Germinal center (tissue), 1 donor: ENCODE results near the gene TXK.
"Not testable (repeated sequence)": the region's sequence is repeated elsewhere in the genome, so short reads cannot be mapped to it uniquely, and the experiment has no call there.

ENCODE experiments used
- DNase-seq: peaks from one replicate; pipeline ENCODE4 v3.0.0; 2012; ENCODE audit warnings: mixed read lengths, low spot score

TXK gene

GRCh38 chr4:48134081-48134480, at the start of gene TXK:
TXK (minus strand) TSS chr4:48134250; CDS start chr4:48134170, 80 bp downstream.
- no peak for DNase-seq

- no peak for DNase-seq
Measured at GRCh38 chr4:48180234-48180633, 46.2 kb upstream of the TXK start.

DNA sequence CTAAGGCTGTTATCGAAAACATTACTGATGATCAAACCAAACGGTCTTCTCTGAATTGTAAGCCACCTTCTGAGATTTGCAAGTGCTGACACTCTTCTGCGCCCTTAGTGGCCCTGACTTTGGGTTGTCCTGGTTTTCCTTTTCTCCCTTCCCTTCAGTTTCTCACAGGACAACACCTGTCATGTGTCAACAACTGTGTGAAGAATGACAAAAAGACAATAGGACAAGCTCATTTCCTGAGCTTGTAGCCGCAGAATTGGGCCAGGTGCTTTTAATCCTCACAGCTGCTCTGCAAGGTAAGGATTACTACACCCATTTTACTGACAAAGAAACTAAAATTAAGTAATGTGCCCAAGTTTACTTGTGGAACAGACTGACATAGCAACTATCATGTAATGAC, 44.9 kb upstream of the TXK start:
- DNase-seq = no peak

- DNase-seq = no peak
Measured at GRCh38 chr4:48175806-48176205, 41.8 kb upstream of the TXK start.

DNA sequence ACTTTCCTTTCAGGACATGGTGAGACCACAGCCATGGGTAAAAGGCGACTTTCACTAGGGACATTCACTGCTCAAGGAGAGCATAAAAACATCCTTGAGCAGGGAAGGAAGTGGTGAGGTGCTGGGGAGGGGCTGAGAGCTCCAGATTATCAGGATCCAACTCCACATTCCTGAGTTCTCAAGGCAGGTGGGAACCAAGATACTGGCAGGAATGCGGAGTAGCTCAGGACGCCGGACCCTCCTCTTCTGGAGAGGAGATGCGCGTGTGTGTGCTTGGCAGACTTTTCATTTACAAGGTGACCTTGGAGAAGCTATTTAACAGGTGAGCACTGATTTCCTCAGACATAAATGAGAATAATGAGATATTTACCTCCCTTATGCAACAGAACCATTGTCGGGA, 41.3 kb upstream of the TXK start:
- no peak for DNase-seq

GRCh38 chr4:48173056-48173991, 39.3 kb upstream of the TXK start:
- DNase-seq = no peak

DNA sequence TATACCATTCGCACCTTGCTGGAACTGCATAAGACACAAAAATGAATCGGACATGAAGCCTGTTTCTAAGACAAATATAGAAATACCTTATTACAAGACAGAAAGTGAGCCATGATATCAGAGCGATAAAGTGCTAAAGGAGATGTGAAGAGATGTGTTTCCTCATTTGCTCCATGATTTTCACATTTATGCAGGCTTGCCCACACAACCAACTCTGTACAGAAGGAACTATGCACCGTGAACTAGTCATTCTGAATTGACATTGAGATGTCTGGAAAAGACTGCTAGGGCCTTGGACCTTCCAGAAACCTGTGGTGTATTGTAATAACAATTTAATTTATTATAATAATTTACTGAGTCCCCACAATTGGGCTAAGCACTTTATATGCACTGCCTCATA, 38.6 kb upstream of the TXK start:
- DNase-seq = no peak

DNA sequence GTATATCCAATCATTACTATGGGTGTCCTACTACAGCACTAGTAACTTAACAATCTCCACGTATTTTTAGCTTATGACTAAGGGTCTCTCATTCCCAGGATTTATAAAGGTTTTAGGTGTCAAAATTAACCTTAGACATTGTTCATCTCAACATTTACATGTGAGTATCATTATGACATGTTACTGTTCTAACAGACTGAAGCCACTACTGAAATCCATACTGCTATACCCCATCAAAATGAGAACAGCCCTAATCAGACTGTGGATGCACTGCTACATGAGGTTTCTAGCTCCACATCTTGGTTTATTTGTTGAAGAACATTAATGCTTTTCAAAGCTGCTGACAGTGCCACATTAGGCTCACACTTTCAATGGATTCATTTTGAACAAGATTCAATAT, 35.6 kb upstream of the TXK start:
- DNase-seq = no peak

GRCh38 chr4:48167538-48168263, 33.7 kb upstream of the TXK start:
- no peak for DNase-seq

DNA sequence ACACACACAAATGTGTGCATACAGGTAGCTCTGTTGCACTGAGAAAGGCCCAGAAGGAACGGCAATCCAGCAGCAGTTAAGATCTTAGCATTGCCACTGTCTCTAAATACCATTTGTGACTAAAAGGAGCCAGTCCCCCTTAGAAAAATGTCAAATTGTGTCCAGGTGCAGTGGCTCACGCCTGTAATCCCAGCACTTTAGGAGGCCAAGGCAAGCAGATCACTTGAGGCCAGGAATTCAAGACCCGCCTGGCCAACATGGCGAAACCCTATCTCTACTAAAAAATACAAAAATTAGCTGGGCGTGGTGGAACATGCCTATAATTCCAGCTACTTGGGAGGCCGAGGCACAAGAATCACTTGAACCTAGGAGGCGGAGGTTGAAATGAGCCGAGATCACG, 30.5 kb upstream of the TXK start:
- DNase-seq = not testable (repeated sequence)

- DNase-seq = no peak
Measured at GRCh38 chr4:48163746-48164145, 29.7 kb upstream of the TXK start.

DNA sequence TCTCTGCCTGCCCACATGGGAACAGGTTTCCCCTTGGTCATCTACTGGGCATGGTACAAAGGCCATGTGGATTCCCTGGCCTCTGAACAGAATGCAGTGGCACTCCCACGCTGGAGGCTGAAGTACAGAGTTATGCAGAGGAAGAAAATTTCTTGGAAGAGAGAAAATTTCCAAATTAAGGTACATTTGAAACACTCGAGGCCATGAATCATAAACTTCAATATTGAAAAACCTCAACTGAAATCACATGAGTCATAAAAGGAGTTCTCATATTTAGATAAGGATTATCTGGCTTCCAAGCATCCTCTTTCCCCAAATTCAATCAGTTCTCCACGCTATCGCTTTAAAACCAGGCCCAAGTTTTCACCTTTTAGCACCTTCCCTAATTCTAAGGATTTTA, 28.1 kb upstream of the TXK start:
- no peak for DNase-seq

DNA sequence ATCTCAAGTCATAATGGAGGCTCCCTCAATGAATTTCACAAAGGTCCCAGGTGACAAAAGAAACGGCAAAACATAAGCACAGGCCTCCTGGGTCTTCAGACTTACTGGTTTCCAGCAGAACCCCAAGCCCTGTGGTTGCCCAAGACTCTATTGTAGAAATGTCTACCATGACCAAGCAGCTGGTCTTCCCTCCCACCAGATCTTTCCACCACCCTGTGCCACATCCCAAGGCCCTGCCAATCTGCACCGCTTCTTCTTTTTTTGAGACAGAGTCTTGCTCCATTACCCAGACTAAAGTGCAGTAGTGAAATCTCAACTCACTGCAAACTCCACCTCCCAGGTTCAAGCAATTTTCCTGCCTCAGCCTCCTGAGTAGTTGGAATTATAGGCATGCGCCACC, 23.2 kb upstream of the TXK start:
- DNase-seq = no peak

DNA sequence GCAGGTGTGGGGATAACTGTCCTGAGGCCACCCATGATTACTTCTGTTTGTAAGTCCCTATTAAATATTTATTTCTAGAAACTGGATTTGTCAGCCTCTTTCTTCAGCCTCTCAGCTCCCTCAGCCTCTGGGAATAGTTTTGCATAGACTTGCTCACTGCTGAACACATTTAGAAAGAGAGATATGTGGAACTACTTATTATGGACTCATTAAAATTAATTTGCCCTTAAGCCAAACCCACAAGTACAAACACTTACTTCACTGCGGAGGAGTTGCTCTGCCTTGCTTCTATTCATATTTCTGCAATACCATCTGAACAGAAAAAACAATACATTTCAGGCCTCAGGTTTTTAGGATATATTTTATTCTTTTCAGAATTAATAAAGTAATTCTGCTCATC, 22.4 kb upstream of the TXK start:
- no peak for DNase-seq

- no peak for DNase-seq
Measured at GRCh38 chr4:48153791-48154550, 19.9 kb upstream of the TXK start.

DNA sequence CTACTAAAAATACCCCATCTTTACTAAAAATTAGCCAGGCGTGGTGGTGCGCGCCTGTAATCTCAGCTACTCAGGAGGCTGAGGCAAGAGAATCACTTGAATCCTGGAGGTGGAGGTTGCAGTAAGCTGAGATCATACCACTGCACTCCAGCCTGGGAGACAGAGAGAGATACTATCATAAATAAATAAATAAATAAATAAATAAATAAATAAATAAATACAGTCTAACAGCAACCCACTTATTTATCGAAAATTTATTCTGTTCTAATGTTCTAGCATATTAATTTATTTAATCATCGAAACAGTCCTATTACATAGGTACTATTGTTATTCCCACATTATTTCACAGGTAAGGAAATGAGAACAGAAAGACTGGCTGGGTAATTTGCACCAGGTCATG, 18.2 kb upstream of the TXK start:
- no peak for DNase-seq

DNA sequence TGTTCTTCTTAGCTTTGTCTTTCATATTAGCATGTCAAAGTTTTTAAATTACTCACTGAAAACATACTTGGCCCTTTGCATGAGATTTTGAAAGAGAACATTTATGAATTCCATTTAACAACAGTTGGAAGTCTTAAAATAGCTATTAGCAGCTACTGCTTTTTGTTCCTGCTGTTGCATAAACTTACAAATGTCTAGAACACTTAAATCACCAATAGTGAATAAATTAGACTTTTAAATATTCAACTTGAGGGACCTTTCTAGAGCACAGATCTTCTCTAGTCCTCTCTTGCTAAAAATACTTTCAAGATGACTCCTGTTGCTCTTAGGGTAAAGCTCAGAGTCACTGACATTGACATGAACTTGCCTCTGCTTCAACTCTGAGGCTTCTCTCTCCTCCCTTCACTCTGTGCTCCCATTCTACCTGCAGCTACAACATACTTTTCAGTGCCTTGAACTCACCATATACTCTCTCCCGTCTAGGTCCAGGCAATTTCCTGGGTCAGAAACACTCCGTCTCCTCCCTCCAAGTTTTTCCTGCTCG, 15.8 kb upstream of the TXK start:
- no peak for DNase-seq

DNA sequence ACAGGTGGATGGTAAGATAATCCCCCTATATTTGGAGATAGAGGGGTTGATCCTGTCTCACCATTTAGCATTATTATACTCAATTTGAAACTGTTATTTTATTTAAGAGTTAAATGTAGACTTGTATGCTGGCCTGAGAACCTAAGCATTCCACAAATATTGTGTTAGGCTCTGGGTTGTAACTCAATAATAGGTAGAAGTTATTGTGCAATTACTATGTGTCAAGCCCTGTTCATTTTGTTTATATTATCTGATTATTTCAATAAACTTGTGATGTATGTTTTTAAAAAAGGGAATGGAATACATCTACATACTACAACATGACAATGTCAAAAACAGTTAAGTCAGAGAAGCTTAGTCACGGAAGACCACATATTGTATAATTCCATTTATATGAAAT, 13.6 kb upstream of the TXK start:
- no peak for DNase-seq

GRCh38 chr4:48141048-48141447, 7.0 kb upstream of the TXK start:
- DNase-seq = peak; percentile 46

GRCh38 chr4:48139691-48140090, 5.6 kb upstream of the TXK start:
- DNase-seq = no peak

DNA sequence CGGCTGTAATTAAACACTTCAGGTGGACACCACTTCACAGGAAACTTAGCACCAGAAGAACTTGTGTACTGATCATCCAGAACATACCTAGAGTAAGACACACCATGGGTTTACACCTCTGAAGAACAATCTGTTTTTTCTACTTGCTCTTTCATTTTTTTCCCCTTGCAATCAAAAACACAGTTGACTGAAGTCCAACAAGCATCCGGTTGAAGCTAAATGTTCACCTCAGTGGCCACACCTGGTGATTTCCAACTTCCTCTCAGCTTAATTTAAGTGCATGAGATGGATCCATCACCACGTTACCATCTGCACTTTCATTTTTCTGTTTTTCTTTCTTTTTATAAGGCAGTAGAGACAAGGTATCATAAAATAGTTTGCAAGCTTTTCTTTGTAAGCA, 4.9 kb upstream of the TXK start:
- DNase-seq = peak; percentile 57

DNA sequence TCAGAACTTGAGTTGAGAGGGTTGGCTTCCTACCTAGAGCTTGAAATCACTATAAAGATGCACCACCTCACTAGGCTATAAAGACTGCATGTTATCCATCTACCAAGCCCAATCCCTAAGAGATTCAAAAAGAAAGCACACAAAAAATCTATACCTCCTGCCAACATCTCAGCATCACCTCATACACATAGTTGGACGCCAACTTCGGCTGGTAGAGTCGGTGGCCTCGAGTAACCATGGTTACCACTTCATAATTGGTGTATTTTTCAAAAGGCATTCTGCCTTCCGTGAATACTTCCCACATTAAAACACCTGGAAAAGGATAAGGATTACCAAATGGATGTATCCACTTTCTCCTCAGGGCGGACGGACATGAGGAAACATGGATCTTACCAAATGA, 4.5 kb upstream of the TXK start:
- no peak for DNase-seq
